Neural crest cell (in vitro differentiated cells): Measurements from ENCODE around the gene FAM228A. TPM values are rescaled to one million over a fixed set of nuclear protein-coding genes. Genes with fewer than 3 reads are reported as not detected.

Experiments
- DNase-seq: peaks from one replicate; pipeline ENCODE4 v3.0.0; 2021; ENCODE audit warnings: low read depth, mixed read lengths, low spot score
- H3K27ac Mint-ChIP-seq: one replicate; pipeline ENCODE4 v1.8.0; 2021; ENCODE audit warnings: mild to moderate bottlenecking, mixed read lengths; ENCODE audit not compliant: unreplicated experiment
- H3K27me3 Mint-ChIP-seq: 2 replicates; pipeline ENCODE4 v1.8.0; 2021; ENCODE audit warnings: low read depth, mild to moderate bottlenecking, mixed read lengths
- H3K36me3 Mint-ChIP-seq: 2 replicates; pipeline ENCODE4 v1.8.0; 2021; ENCODE audit warnings: low read depth, mild to moderate bottlenecking, mixed read lengths
- H3K4me1 Mint-ChIP-seq: 2 replicates; pipeline ENCODE4 v1.8.0; 2021; ENCODE audit warnings: mixed read lengths
- H3K4me3 Mint-ChIP-seq: one replicate; pipeline ENCODE4 v1.8.0; 2021; ENCODE audit warnings: mild to moderate bottlenecking, mixed read lengths
- H3K9me3 Mint-ChIP-seq: 2 replicates; pipeline ENCODE4 v1.8.0; 2021; ENCODE audit warnings: mixed read lengths
- total RNA-seq: library from RNA; stranded (reverse); gene quantifications from 2 replicates; pipeline ENCODE4 v1.2.1, GENCODE V29; 2021
- TF ChIP-seq, protein P1 (sequence below): fragments of 200-600 bp; sonication (generic); conservative IDR thresholded peaks from 2 replicates; pipeline ENCODE4 v1.5.0; 2021; ENCODE audit warnings: antibody characterized with exemption, mild to moderate bottlenecking

FAM228A gene
- total RNA-seq, 1 donor from 2014 or later, result 0.51 TPM

DNA sequence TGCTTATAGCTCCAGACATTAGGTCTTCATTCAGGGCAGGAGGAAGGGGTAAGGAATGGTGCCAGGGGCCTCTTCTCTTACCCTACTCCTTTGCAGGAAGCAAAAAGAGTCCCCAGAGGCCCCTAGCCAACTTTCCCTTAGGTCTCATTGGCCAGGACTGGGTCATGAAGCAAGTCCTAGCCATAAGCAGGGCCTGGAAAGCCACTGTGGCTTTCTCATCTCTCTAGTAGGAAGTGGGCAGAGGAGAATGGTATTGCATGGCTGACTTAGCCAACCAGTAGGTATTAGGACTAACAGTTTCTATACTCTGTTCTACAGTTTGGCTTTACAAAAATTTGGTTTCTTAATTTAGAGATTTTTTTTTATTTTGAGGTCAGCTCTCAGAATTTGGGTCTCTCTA, 4.8 kb downstream of the FAM228A start:
- Mint-ChIP-seq H3K27me3 (no peaks in the 10 kb centered on the region), H3K4me1 (peaks cover 13% of the 10 kb centered on the region), H3K36me3 (no peaks in the 10 kb centered on the region), H3K27ac (no peak overlapping the region), H3K9me3 (no peaks in the 10 kb centered on the region), H3K4me3 (no peak overlapping the region)
- TF ChIP-seq, protein P1, sequence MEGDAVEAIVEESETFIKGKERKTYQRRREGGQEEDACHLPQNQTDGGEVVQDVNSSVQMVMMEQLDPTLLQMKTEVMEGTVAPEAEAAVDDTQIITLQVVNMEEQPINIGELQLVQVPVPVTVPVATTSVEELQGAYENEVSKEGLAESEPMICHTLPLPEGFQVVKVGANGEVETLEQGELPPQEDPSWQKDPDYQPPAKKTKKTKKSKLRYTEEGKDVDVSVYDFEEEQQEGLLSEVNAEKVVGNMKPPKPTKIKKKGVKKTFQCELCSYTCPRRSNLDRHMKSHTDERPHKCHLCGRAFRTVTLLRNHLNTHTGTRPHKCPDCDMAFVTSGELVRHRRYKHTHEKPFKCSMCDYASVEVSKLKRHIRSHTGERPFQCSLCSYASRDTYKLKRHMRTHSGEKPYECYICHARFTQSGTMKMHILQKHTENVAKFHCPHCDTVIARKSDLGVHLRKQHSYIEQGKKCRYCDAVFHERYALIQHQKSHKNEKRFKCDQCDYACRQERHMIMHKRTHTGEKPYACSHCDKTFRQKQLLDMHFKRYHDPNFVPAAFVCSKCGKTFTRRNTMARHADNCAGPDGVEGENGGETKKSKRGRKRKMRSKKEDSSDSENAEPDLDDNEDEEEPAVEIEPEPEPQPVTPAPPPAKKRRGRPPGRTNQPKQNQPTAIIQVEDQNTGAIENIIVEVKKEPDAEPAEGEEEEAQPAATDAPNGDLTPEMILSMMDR, result no peak
- DNase-seq, result no peak

DNA sequence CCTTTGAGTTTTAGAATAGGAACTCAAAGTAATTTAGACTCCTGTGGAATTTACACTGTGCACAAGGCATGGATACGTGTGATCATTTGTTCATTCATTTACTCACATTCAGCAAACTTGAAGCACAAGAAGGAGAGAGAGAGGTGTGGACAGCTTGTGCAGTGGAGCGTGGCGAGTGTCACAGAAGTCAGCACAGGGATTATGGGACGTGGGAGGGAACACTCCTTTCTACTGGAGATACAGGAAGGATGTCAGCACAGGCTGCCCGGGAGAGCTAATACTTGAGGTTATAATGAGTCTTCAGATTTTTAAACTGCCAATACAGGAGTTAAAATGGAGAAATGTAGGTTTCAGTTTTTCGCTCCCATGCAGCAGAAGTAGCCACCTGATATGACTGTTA, 7.0 kb downstream of the FAM228A start:
- Mint-ChIP-seq H3K4me1 (peaks cover 13% of the 10 kb centered on the region), H3K27ac (no peak overlapping the region), H3K4me3 (no peak overlapping the region), H3K36me3 (no peaks in the 10 kb centered on the region), H3K9me3 (no peaks in the 10 kb centered on the region), H3K27me3 (no peaks in the 10 kb centered on the region)
- DNase-seq, result no peak
- TF ChIP-seq, protein P1, result no peak

DNA sequence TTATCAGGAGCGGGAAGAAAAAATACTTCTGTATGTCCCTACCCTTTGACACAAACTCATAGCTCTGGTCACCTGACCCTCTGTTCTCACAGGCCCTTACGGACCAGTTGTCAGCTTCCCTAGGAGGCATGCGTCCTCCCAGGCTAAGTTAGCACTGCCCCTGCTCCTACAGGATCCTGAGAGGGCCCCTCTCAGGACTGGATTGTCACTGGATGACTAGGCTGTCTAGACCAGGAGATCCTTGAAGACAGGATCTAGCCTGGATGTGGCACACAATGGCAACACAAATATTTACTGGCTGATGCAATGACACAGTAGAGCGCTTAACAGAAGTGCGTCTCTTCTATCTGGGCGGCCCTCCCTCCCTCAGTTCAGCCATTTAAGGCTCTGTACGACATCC, 7.7 kb downstream of the FAM228A start:
- TF ChIP-seq, protein P1, result no peak
- Mint-ChIP-seq H3K27me3 (no peaks in the 10 kb centered on the region), H3K4me1 (peaks cover 13% of the 10 kb centered on the region), H3K27ac (no peak overlapping the region), H3K36me3 (peaks cover 6% of the 10 kb centered on the region), H3K4me3 (no peak overlapping the region), H3K9me3 (peaks cover 6% of the 10 kb centered on the region)
- no peak for DNase-seq

DNA sequence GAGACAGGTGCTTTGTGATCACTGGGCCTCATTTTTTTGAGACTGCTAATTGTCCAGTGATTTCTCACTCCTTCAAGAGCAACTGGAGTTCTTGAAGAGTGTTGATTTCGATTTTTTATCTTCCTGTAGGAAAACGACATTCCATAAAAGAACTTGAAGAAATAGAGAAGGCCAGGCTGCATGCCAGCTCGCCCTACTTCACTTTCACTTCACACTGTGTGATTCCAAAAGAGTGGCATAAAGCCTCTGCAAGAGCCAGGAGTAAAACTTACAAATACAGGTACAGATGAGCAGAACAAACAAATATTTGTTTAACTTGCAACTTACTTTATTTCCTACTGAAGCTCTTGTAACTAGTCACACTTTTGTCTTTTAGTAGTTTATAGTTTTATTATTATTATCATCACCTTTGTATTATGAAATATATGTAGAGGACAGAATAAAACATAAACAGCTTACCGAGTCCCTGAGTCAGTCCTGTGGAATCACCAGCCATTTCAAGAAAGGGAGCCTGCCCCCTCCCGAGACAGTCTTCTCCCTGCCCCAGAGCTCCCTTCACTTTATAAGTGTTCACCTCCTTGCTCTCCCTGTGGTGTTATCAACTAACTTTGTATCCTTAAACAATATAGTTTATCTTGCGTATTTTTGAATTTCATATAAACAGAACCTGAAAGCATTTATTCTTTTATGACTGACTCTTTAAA, 8.7 kb downstream of the FAM228A start:
- Mint-ChIP-seq H3K4me3 (no peak overlapping the region), H3K36me3 (peaks cover 12% of the 10 kb centered on the region), H3K4me1 (peaks cover 13% of the 10 kb centered on the region), H3K9me3 (peaks cover 8% of the 10 kb centered on the region), H3K27me3 (no peaks in the 10 kb centered on the region), H3K27ac (no peak overlapping the region)
- DNase-seq, result no peak
- TF ChIP-seq, protein P1, result no peak

DNA sequence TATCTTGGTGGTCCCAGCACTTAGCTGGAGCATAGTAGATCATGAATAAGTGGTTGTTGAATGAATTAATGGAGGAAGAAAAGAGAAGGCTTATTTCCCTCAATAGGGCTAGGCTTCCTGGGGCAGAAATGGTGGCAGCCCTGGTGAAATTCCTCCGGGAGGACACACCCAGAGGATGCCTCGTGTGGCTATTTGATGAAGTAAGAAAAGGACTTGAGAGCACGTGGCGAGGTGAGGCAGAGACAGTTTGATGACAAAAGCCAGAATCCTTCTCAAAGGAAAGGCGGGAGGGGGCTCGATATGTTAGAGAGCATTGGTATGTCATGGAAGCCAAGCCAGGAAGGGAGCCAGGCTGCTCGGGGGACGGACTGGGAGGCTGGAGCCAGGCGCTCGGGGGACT, 14.7 kb downstream of the FAM228A start:
- peak overlapping the region; percentile 59 for H3K27ac Mint-ChIP-seq
- DNase-seq, result no peak
- H3K9me3 Mint-ChIP-seq, result peaks cover 16% of the 10 kb centered on the region
- no peaks in the 10 kb centered on the region for H3K27me3 Mint-ChIP-seq
- TF ChIP-seq, protein P1, result no peak
- no peak overlapping the region for H3K4me3 Mint-ChIP-seq
- peaks cover 17% of the 10 kb centered on the region for H3K4me1 Mint-ChIP-seq
- H3K36me3 Mint-ChIP-seq, result peaks cover 21% of the 10 kb centered on the region
